ENCODE results near the gene VWA8.
"Not testable (repeated sequence)": the region's sequence is repeated elsewhere in the genome, so short reads cannot be mapped to it uniquely, and the experiment has no call there.

Gene VWA8

DNA sequence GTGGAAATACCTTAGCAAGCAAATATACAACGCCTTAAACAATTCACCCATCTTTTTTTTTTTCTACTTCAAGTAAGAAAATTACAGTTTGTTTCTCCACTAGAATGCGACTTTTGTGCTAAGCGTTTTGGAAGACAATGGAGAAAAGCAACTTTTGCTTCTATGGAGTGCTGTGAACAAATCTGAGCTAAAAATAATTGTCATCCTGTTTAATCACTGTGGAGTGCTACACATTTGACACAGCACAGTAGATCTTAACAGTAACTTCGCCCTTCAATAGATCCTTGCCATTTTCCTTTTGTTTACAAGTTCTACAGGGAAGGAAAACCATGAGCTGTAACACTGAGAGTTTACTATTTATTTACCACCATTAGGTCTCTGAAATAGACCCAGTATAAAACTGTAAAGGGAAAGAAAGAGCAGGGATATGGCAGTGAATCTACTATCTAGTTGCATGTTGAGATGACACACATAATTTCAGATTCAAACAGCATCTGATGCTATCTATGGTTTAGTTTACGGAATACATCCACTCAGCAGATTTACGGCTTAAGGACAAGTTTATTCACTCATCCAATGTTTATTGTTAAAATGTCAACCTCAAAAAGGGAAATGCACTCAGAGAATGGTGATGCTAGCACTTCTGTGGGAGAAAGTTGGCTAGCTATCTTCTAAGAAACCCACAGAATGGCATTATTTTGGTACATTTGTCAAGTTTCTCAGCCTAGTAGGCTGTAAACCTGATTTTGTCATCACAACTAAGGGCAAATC is 175.3 kb downstream of the VWA8 start:
- DNase-seq, result no peak

- no peak for DNase-seq
Measured at GRCh38 chr13:41782086-41782485, 178.8 kb downstream of the VWA8 start.

GRCh38 chr13:41780715-41781706 is 179.9 kb downstream of the VWA8 start:
- no peak for DNase-seq

DNA sequence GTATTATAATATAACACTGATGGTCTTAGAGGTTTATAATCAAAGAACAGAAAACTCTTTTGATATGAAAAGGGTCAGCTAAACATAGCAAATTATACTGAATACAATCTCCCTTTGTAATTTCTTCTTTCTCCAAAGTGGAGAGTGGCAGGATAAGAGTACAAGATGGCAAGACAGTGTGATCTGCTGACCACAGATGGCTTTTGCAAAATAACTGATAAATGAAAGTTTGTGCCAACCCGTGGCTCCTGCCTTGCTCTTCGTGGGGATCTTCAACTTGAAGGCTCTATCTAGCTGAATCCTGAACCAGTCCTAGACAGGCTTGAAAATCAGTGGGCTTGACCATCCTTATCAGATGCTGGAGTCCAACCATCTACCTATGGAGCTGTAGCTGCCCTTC is 185.7 kb downstream of the VWA8 start:
- DNase-seq, result no peak

DNA sequence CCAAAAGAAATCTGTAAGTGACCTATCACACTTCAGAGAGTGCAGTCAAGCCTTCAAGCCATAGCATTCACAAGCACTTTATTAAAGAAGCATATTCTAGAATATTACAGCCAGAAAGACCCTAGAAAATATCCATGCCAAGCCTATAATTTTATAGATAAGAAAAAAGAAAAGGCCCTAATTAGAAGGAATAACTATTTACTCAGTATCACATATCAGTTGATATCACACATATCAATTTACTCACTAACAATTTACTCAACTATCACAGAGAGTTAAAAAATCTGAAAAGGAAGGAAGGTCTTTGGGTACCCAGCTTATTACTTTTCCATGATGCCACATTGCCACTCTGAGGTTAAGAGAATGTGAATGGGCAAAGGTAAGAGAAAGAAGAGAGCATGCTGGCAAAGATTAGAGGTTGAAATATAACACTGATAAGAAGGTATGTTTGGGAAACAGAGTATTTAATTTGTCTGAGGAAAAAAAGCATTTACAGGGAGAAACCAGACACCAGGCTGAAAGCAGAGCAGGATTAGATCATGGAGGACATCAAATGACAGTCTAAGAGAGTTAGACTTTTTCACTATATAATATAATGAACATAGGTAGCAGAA is 186.2 kb downstream of the VWA8 start:
- DNase-seq, result no peak

DNA sequence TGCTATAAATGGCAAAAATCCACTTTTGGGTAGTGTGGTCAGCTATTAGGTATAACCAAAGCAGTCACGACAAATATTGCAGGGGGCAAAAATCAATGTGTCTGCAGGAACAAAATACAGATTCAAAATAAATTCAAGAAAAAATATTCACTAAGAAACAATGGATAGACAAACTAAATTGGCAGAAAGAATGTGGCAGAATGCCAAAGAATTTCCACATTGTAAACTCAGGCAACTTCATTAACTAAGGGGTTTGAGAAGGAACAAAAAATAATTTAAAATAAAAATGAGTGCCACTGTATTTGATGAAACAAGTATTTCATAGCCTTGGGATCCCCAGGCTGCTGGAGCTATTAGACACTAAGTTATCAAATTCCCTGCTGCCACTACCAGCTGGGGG is 193.1 kb downstream of the VWA8 start:
- DNase-seq, result no peak

DNA sequence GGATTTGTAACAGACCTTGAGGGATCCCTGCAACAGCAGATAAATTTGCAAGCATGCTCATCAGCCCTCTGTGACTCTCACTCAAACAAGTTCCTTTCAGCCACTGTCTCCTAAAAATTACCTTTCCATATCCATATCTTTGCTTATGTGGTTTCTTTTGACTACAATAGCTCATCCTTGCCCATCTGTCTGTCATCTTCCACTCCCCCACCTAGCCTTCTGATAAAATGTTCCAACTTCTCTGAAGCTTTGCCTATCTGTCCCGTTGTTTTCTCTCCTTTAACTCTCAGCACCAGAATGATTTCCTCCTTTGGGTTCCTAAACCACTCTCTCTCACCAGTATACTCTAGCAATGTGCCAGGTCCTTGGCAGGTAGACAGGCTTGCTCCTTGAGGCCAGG is 194.5 kb downstream of the VWA8 start:
- no peak for DNase-seq

DNA sequence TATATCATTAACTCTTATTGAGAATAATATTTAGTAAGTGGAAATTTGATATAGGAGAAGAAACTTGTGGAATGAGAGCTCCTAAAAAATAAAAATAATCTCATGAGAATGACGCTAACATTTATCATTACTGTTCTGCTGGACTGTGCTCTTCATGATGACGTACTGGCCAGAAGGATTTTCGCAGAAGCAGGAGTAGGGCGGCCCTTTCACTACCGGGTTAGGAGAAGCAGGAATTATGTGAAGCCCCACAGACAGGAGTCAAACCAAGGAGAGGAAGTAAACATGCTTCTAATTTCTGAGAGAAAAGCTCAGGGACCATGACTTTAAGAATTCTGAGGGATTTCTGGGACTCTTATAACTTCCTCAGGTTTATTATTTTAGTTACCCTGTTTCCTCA is 195.1 kb downstream of the VWA8 start:
- no peak for DNase-seq

DNA sequence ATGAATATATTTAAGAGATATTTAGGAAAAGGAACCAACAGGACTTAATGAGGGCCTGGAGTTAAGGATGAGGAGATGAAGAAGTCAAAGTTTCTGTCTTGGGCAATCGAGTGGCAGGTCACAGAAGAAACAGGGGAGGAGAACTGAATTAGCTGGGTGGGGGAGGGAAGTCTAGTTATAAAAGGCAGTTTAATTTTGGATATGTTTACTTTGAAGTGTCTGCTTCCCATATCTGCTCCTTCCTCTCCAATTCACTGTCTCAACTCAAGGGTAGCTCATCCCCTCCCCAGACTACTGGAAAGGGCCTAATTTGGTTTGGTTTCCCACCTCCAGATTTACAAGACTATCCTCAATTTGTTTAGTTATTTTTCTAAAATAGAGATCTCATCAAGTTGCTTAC is 195.9 kb downstream of the VWA8 start:
- no peak for DNase-seq

GRCh38 chr13:41764558-41764957 is 196.4 kb downstream of the VWA8 start:
- DNase-seq, result no peak

GRCh38 chr13:41763782-41764181 is 197.1 kb downstream of the VWA8 start:
- DNase-seq, result no peak

GRCh38 chr13:41762796-41763195 is 198.1 kb downstream of the VWA8 start:
- DNase-seq, result no peak

- no peak for DNase-seq
Measured at GRCh38 chr13:41756198-41756880, 204.6 kb downstream of the VWA8 start.

GRCh38 chr13:41751734-41752445 is 209.0 kb downstream of the VWA8 start:
- no peak for DNase-seq

- DNase-seq, result no peak
Measured at GRCh38 chr13:41751277-41751676, 209.6 kb downstream of the VWA8 start.

GRCh38 chr13:41746259-41746658 is 214.7 kb downstream of the VWA8 start:
- DNase-seq, result no peak

DNA sequence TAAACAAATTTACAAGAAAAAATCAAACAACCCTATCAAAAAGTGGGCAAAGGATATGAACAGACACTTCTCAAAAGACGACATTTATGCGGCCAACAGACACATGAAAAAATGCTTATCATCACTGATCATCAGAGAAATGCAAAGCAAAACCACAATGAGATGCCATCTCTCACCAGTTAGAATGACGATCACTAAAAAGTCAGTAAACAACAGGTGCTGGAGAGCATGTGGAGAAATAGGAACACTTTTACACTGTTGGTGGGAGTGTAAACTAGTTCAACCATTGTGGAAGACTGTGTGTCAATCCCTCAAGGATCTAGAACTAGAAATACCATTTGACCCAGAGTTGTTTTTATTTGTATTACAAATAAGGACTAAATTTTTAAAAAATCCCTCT is 215.4 kb downstream of the VWA8 start:
- DNase-seq, result not testable (repeated sequence)

DNA sequence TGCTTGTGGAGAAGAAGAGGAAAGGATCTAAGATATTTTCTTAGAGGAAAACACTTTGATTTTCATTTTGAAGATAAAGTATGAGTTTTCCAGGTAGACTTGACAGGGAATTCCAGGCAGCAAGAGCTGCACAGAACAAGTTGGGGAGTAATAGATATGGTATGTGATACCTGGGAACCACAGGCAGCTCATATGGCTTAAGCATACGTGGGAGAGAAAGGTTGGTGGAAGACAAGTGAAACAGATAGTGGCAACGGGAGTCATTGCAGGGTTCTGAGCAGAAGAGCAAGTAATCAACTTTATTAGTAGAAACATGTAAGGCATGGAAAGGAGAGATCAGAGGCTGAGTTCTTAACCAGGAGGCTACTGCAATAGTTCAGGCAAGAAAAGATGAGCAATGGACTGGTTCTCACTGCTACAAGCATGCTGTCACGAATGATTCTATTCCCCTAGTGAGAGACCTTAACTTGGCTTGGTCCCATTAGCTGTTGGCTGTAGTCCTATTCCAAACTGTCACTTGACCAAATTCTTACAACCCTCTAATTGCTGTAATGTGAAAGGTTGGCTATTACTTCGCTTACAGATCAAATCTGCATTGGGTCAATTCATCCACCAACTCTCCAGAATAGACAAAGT is 217.9 kb downstream of the VWA8 start:
- DNase-seq, result no peak

GRCh38 chr13:41740479-41740878 is 220.4 kb downstream of the VWA8 start:
- no peak for DNase-seq

- no peak for DNase-seq
Measured at GRCh38 chr13:41722684-41723535, 238.0 kb downstream of the VWA8 start.
